Mesendoderm (in vitro differentiated cells): ENCODE data around the gene DIPK1A.

Source experiments
- DNase-seq: peaks from one replicate; pipeline ENCODE4 v3.0.0; 2013
- H2AK5ac ChIP-seq: 2 replicates; pipeline ENCODE4 v1.6.1; 2013; ENCODE audit warnings: low read length, inconsistent platforms
- H2BK120ac ChIP-seq: 2 replicates; pipeline ENCODE4 v1.6.1; 2013; ENCODE audit warnings: low read depth, mild to moderate bottlenecking, low read length, moderate library complexity, mixed read lengths
- H2BK15ac ChIP-seq: replicated peaks from 2 replicates; pipeline ENCODE4 v1.6.1; 2013; ENCODE audit warnings: low read depth, mild to moderate bottlenecking, moderate library complexity
- H2BK5ac ChIP-seq: 2 replicates; pipeline ENCODE4 v1.6.1; 2013; ENCODE audit warnings: low read length, inconsistent platforms
- H3K18ac ChIP-seq: 2 replicates; pipeline ENCODE4 v1.6.1; 2013; ENCODE audit warnings: mild to moderate bottlenecking, low read length, mixed read lengths
- H3K23ac ChIP-seq: one replicate; pipeline ENCODE4 v1.6.1; 2013; ENCODE audit warnings: low read length
- H3K27ac ChIP-seq: 2 replicates; pipeline ENCODE4 v1.5.1; 2013; ENCODE audit warnings: low read depth, mild to moderate bottlenecking, inconsistent platforms, low read length, moderate library complexity
- H3K27me3 ChIP-seq: 2 replicates; pipeline ENCODE4 v1.6.1; 2013; ENCODE audit warnings: low read length, control low read depth, mild to moderate bottlenecking, inconsistent platforms; ENCODE audit not compliant: insufficient read depth, poor library complexity
- H3K36me3 ChIP-seq: 2 replicates; pipeline ENCODE4 v1.6.1; 2013; ENCODE audit warnings: low read length, inconsistent platforms; ENCODE audit not compliant: control insufficient read depth, insufficient read depth
- H3K4ac ChIP-seq: one replicate; pipeline ENCODE4 v1.6.1; 2013; ENCODE audit warnings: low read depth, mild to moderate bottlenecking, low read length, moderate library complexity
- H3K4me1 ChIP-seq: 2 replicates; pipeline ENCODE4 v1.6.1; 2013; ENCODE audit warnings: low read depth, low read length, inconsistent platforms; ENCODE audit not compliant: control insufficient read depth
- H3K4me2 ChIP-seq: 2 replicates; pipeline ENCODE4 v1.6.1; 2013; ENCODE audit warnings: low read length
- H3K4me3 ChIP-seq: 2 replicates; pipeline ENCODE4 v1.5.1; 2013; ENCODE audit warnings: mild to moderate bottlenecking, low read length
- H3K56ac ChIP-seq: one replicate; pipeline ENCODE4 v1.6.1; 2013; ENCODE audit warnings: low read length
- H3K79me1 ChIP-seq: 2 replicates; pipeline ENCODE4 v1.6.1; 2013; ENCODE audit warnings: low read length, inconsistent platforms
- H3K79me2 ChIP-seq: 2 replicates; pipeline ENCODE4 v1.6.1; 2013; ENCODE audit warnings: mild to moderate bottlenecking, low read length; ENCODE audit not compliant: control insufficient read depth, insufficient read depth
- H3K9ac ChIP-seq: 2 replicates; pipeline ENCODE4 v1.6.1; 2013; ENCODE audit warnings: low read length, inconsistent platforms
- H4K5ac ChIP-seq: one replicate; pipeline ENCODE4 v1.6.1; 2013; ENCODE audit warnings: low read length
- H4K8ac ChIP-seq: one replicate; pipeline ENCODE4 v1.6.1; 2013; ENCODE audit warnings: low read depth, mild to moderate bottlenecking, control low read depth, low read length, moderate library complexity
- WGBS: extraction: QIAGEN DNeasy Blood & Tissue Kit; methylation state at CpG from one replicate; pipeline ENCODE4 v1.1.7; 2013; ENCODE audit warnings: low lambda C conversion rate, missing lambda C conversion rate; ENCODE audit not compliant: insufficient coverage; ENCODE audit errors: extremely low coverage; 5-methylcytosine and 5-hydroxymethylcytosine counted together

Gene DIPK1A

DNA sequence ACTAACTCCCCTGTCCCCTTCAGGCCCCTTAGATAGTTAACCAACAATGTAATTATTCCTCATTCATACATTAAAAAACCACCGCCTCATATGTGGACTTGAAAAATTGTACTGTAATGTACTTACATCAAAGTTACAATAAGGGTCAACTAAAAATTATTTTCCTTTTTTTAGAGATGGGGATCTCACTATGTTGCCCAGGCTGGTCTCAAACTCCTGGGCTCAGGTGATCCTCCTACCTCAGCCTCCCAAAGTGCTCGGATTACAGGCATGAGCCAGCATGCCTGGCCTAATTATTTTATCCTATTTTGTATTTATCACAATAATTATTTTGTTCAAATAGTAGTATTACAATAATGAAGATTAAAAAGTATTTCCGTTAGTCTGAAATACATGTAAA, 116.8 kb downstream of the DIPK1A start:
- Histone ChIP-seq H3K56ac (no peak overlapping the region), H3K4ac (no peak overlapping the region), H3K27me3 (no peaks in the 10 kb centered on the region), H3K36me3 (peaks cover 5% of the 10 kb centered on the region), H3K79me2 (peaks cover 3% of the 10 kb centered on the region), H3K4me2 (no peak overlapping the region), H3K27ac (no peak overlapping the region), H3K4me1 (no peaks in the 10 kb centered on the region), H3K9ac (no peak overlapping the region), H2AK5ac (no peak overlapping the region), H2BK15ac (no peak overlapping the region), H4K8ac (no peak overlapping the region), H3K23ac (no peak overlapping the region), H3K4me3 (no peak overlapping the region), H2BK120ac (no peak overlapping the region), H3K18ac (no peak overlapping the region), H3K79me1 (peaks cover 4% of the 10 kb centered on the region), H4K5ac (no peak overlapping the region), H2BK5ac (no peak overlapping the region)
- DNase-seq: no peak
- no CpG with 5 or more reads among the region's 3 CpGs for WGBS

DNA sequence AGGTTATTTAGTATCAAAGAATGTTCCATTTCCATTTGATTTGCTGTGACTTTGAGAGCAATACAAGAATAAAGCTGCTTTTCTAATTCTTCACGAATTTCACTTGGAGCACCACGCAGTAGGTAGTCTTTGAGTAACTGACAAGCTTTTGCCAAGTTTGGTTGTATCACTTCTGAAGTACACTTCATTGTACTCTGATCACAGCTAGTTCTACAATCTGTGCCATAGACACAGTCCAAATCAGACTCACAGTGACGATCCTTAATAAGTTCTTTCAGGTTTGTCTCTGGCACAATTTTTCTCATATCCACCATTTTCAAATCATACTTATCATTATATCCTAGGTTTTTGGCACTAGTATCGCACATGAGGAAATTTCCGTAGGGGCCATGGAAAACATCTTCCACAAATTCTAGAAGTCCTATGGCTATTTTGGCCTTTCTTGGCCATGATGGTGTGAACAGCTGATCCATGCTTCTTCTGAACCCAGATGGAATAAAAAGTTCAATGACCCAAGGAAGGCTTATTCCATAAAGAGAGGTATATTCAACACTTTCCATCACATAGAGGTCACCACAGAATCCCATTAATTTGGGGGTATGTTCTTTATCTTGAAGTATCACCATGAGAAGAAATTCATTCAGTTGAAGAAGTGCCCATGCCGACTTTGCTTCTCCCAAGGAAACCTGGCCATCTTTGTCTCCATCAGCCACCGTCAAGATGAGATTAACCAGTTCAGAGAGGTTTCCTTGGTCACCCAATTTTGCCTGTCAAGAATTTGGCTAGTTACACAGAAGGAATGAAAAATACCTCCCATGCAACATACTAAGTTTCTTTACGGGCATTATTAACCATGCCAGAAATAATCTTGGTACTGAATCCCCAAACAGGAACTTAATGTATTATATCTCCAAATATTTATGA, 117.6 kb downstream of the DIPK1A start:
- WGBS: no CpG with 5 or more reads among the region's 8 CpGs
- Histone ChIP-seq H3K36me3 (peaks cover 5% of the 10 kb centered on the region), H3K4me3 (no peak overlapping the region)

DNA sequence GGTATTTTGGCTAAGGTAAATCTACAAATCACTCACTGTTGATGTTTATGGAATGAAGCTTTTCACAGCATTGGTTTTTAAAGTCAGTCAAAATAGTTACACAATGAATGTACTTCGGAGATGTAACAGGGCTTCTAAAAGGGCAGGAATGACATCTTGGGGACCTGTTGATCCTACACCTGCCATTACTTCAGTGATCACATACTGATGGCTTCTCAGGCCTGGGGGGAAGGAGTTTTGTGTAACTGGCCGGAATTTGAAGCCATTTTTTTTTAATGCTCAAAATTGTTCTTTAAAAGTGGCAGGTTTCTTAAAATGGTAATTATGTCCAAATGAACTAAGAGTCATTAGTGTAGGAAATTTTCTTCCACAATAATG, 118.2 kb downstream of the DIPK1A start:
- no peak overlapping the region for H2BK15ac ChIP-seq
- H3K56ac ChIP-seq: no peak overlapping the region
- no peak overlapping the region for H3K4ac ChIP-seq
- H3K4me1 ChIP-seq: no peaks in the 10 kb centered on the region
- H3K36me3 ChIP-seq: peaks cover 5% of the 10 kb centered on the region
- no peak overlapping the region for H4K5ac ChIP-seq
- H3K23ac ChIP-seq: no peak overlapping the region
- H3K9ac ChIP-seq: no peak overlapping the region
- no peak overlapping the region for H2AK5ac ChIP-seq
- no CpG with 5 or more reads among the region's 2 CpGs for WGBS
- H3K27ac ChIP-seq: no peak overlapping the region
- no peak overlapping the region for H2BK120ac ChIP-seq
- peaks cover 10% of the 10 kb centered on the region for H3K79me2 ChIP-seq
- no peak for DNase-seq
- H3K79me1 ChIP-seq: peaks cover 4% of the 10 kb centered on the region
- no peak overlapping the region for H4K8ac ChIP-seq
- no peak overlapping the region for H3K4me2 ChIP-seq
- no peak overlapping the region for H3K18ac ChIP-seq
- H3K27me3 ChIP-seq: no peaks in the 10 kb centered on the region
- H2BK5ac ChIP-seq: no peak overlapping the region
- H3K4me3 ChIP-seq: no peak overlapping the region

More for the DNA sequence above, 117.6 kb downstream of the DIPK1A start:
- no peak overlapping the region for H3K9ac ChIP-seq
- no peak overlapping the region for H3K23ac ChIP-seq
- H3K4ac ChIP-seq: no peak overlapping the region
- H3K56ac ChIP-seq: no peak overlapping the region
- H2BK15ac ChIP-seq: no peak overlapping the region
- H3K79me2 ChIP-seq: peaks cover 6% of the 10 kb centered on the region
- no peak overlapping the region for H3K27ac ChIP-seq
- H3K4me2 ChIP-seq: no peak overlapping the region
- H4K8ac ChIP-seq: no peak overlapping the region
- DNase-seq: no peak
- H2AK5ac ChIP-seq: no peak overlapping the region
- H3K27me3 ChIP-seq: no peaks in the 10 kb centered on the region
- H3K4me1 ChIP-seq: no peaks in the 10 kb centered on the region
- H3K79me1 ChIP-seq: peaks cover 4% of the 10 kb centered on the region
- H4K5ac ChIP-seq: no peak overlapping the region
- H2BK120ac ChIP-seq: no peak overlapping the region
- H2BK5ac ChIP-seq: no peak overlapping the region
- no peak overlapping the region for H3K18ac ChIP-seq

DNA sequence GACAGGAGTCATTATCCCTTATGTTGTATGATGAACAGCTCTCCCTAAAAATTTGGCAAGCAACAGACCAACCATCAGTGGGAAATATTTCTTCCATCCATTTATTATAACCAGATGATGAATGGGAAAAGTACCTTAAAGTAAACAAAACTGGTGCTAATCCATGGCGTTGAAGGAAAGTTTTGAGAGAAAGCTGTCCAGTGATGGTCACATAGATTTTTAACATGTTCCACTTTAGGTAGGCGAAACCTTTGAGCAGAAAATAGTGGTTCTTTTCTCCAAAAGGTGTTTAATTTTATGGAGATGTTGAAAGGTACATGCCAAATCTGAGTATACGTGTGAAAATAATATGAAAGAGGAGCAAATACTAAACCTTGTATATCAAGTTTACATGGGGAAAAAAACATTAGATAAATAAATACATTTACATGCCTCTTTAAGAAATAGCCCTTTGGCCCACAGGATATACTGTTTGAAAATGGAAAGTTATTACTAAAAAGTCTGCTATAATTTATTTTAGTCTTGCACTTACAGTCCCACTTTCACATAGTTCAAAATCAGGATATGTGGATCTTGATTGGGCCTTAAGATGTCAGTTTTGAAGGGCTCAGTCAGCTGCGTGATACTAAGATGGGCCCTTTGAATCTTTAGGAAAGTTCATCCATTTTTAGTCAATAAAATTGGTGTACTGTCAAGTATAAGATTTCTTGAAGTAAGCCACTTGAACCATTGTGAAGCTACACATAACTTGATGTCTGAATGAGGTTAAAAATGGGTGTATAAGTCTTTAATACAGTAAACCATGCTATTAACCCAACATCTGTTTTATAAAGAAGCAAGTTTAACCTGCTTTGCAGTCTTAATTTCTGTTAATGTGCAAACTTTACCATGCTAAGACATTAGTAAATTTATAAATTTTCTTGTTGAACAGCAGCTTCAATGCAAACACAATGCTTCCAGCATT, 118.9 kb downstream of the DIPK1A start:
- no peak for DNase-seq
- Histone ChIP-seq H4K8ac (no peak overlapping the region), H3K4me2 (no peak overlapping the region), H3K27me3 (no peaks in the 10 kb centered on the region), H3K23ac (no peak overlapping the region), H3K4me3 (no peak overlapping the region), H2BK5ac (no peak overlapping the region), H3K79me1 (peaks cover 4% of the 10 kb centered on the region), H3K4ac (no peak overlapping the region), H3K18ac (no peak overlapping the region), H2BK15ac (no peak overlapping the region), H4K5ac (no peak overlapping the region), H3K36me3 (peaks cover 5% of the 10 kb centered on the region), H2BK120ac (no peak overlapping the region), H2AK5ac (no peak overlapping the region), H3K27ac (no peak overlapping the region), H3K56ac (no peak overlapping the region), H3K79me2 (peaks cover 16% of the 10 kb centered on the region), H3K9ac (no peak overlapping the region), H3K4me1 (no peaks in the 10 kb centered on the region)
- no CpG with 5 or more reads among the region's 4 CpGs for WGBS

DNA sequence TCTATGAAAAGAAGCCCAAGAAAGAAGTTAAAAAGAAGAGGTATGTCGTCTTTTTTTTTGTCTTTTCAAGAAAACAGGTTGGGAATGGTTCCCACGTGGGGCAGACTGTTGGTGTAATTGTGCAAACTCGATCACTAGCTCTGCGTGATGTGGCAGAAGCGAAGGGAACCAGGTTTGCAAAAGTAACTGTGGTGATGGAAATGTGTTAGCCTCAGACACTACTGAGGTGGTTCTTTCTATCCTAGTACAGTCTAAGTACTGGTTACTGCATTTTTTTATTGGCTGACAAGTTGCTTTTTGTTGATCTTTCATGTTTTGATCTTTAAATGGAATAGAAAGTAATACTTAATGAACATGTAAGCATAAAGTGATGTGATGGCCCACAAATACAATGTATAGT, 120.7 kb downstream of the DIPK1A start:
- H3K79me1 ChIP-seq: peaks cover 6% of the 10 kb centered on the region
- no peak overlapping the region for H4K8ac ChIP-seq
- H3K9ac ChIP-seq: no peak overlapping the region
- H3K79me2 ChIP-seq: peaks cover 31% of the 10 kb centered on the region
- no peak overlapping the region for H3K4me2 ChIP-seq
- H2BK5ac ChIP-seq: no peak overlapping the region
- no peaks in the 10 kb centered on the region for H3K4me1 ChIP-seq
- no peak overlapping the region for H3K27ac ChIP-seq
- WGBS: no CpG with 5 or more reads among the region's 5 CpGs
- DNase-seq: no peak
- no peak overlapping the region for H3K4me3 ChIP-seq
- H3K4ac ChIP-seq: no peak overlapping the region
- no peak overlapping the region for H3K56ac ChIP-seq
- no peak overlapping the region for H3K18ac ChIP-seq
- no peak overlapping the region for H2BK120ac ChIP-seq
- peaks cover 5% of the 10 kb centered on the region for H3K36me3 ChIP-seq
- no peak overlapping the region for H2BK15ac ChIP-seq
- no peak overlapping the region for H2AK5ac ChIP-seq
- H3K27me3 ChIP-seq: no peaks in the 10 kb centered on the region
- no peak overlapping the region for H4K5ac ChIP-seq
- no peak overlapping the region for H3K23ac ChIP-seq
